ENCODE results near the gene MIB2. TPM values are rescaled to one million over a fixed set of nuclear protein-coding genes. Genes with fewer than 3 reads are reported as not detected.

Gene MIB2
- total RNA-seq, 1 experiment from 2014 or later: 32.4 TPM

GRCh38 chr1:1621173-1622009, 6.1 kb downstream of the MIB2 start:
- H3K36me3 ChIP-seq (ENCODE audit: control insufficient read depth, insufficient read depth, low read length): no peaks in the 10 kb centered on the region
- no peaks in the 10 kb centered on the region for H3K27me3 Mint-ChIP-seq (ENCODE audit: insufficient read depth, unreplicated experiment)
- no peak overlapping the region for H3K4me3 ChIP-seq (ENCODE audit: low read depth, low read length)
- H3K36me3 Mint-ChIP-seq (ENCODE audit: insufficient read depth, unreplicated experiment): peaks cover 13% of the 10 kb centered on the region
- CTCF ChIA-PET: no interaction called here
- no peaks in the 10 kb centered on the region for H3K9me3 Mint-ChIP-seq (ENCODE audit: unreplicated experiment)
- no peaks in the 10 kb centered on the region for H3K4me1 Mint-ChIP-seq (ENCODE audit: low read depth, unreplicated experiment)
- H3K27me3 ChIP-seq (replicated peaks; ENCODE audit: control insufficient read depth, insufficient read depth, low read length): no peaks in the 10 kb centered on the region
- no peak overlapping the region for H3K4me3 Mint-ChIP-seq (ENCODE audit: unreplicated experiment)
- POLR2A ChIA-PET: no interaction called here
- H3K27ac Mint-ChIP-seq (ENCODE audit: unreplicated experiment): no peak overlapping the region
- H3K9me3 ChIP-seq: no peaks in the 10 kb centered on the region
- TF ChIP-seq CTCF (IDR thresholded peaks at IDR 0.05; ENCODE audit: insufficient read depth in 1 of 2, low read depth in 1 of 2, low read length in 1 of 2, severe bottlenecking in 1 of 2, unreplicated experiment in 1 of 2): no peak
- intact Hi-C loops (cut with micrococcal nuclease; ENCODE audit: unreplicated experiment): no loop called here
- 0 out of 2 replicates have a peak, but pooled peaks cover 4% of the 10 kb centered on the region for H3K4me1 ChIP-seq
- DNase-seq: no peak
- no TSS peak for BruUV-seq (replicated peaks)

- Mint-ChIP-seq H3K27me3 (ENCODE audit: insufficient read depth, unreplicated experiment) (no peaks in the 10 kb centered on the region), H3K9me3 (ENCODE audit: unreplicated experiment) (no peaks in the 10 kb centered on the region), H3K4me1 (ENCODE audit: low read depth, unreplicated experiment) (no peaks in the 10 kb centered on the region), H3K27ac (ENCODE audit: unreplicated experiment) (no peak overlapping the region), H3K4me3 (ENCODE audit: unreplicated experiment) (no peak overlapping the region), H3K36me3 (ENCODE audit: insufficient read depth, unreplicated experiment) (peaks cover 13% of the 10 kb centered on the region)
- CTCF ChIA-PET: no interaction called here
- BruUV-seq (replicated peaks): no TSS peak
- Histone ChIP-seq H3K9me3 (no peaks in the 10 kb centered on the region), H3K4me3 (ENCODE audit: low read depth, low read length) (no peak overlapping the region), H3K36me3 (ENCODE audit: control insufficient read depth, insufficient read depth, low read length) (no peaks in the 10 kb centered on the region), H3K4me1 (no peaks in the 10 kb centered on the region), H3K27me3 (replicated peaks; ENCODE audit: control insufficient read depth, insufficient read depth, low read length) (no peaks in the 10 kb centered on the region)
- no peak for TF ChIP-seq CTCF (IDR thresholded peaks at IDR 0.05; ENCODE audit: insufficient read depth in 1 of 2, low read depth in 1 of 2, low read length in 1 of 2, severe bottlenecking in 1 of 2, unreplicated experiment in 1 of 2)
- no peak for DNase-seq
- POLR2A ChIA-PET: no interaction called here
- intact Hi-C loops (cut with micrococcal nuclease; ENCODE audit: unreplicated experiment): no loop called here
Measured at GRCh38 chr1:1622010-1622787, 6.9 kb downstream of the MIB2 start.

GRCh38 chr1:1622788-1623094, 7.4 kb downstream of the MIB2 start:
- POLR2A ChIA-PET: no interaction called here
- intact Hi-C loops (cut with micrococcal nuclease; ENCODE audit: unreplicated experiment): no loop called here

More at GRCh38 chr1:1622788-1623094, 7.4 kb downstream of the MIB2 start:
- Mint-ChIP-seq H3K36me3 (ENCODE audit: insufficient read depth, unreplicated experiment) (peaks cover 13% of the 10 kb centered on the region), H3K9me3 (ENCODE audit: unreplicated experiment) (no peaks in the 10 kb centered on the region), H3K4me1 (ENCODE audit: low read depth, unreplicated experiment) (no peaks in the 10 kb centered on the region), H3K4me3 (ENCODE audit: unreplicated experiment) (no peak overlapping the region), H3K27me3 (ENCODE audit: insufficient read depth, unreplicated experiment) (no peaks in the 10 kb centered on the region), H3K27ac (ENCODE audit: unreplicated experiment) (no peak overlapping the region)
- CTCF ChIA-PET: no interaction called here
- Histone ChIP-seq H3K9me3 (no peaks in the 10 kb centered on the region), H3K4me3 (ENCODE audit: low read depth, low read length) (no peak overlapping the region), H3K27me3 (replicated peaks; ENCODE audit: control insufficient read depth, insufficient read depth, low read length) (no peaks in the 10 kb centered on the region), H3K36me3 (ENCODE audit: control insufficient read depth, insufficient read depth, low read length) (no peaks in the 10 kb centered on the region), H3K4me1 (no peaks in the 10 kb centered on the region)
- TF ChIP-seq CTCF (IDR thresholded peaks at IDR 0.05; ENCODE audit: insufficient read depth in 1 of 2, low read depth in 1 of 2, low read length in 1 of 2, severe bottlenecking in 1 of 2, unreplicated experiment in 1 of 2): no peak
- no peak for DNase-seq
- no TSS peak for BruUV-seq (replicated peaks)

Measured in Caco-2 (cell line).